ENCODE measurements around the gene DIS3L2.

The DIS3L2 gene

GRCh38 chr2:232219932-232220331 lies 258.4 kb downstream of the DIS3L2 start:
- H3K27ac ChIP-seq (ENCODE audit: low read depth, low read length, poor library complexity, severe bottlenecking): peak overlapping the region; percentile 53
- H3K27me3 ChIP-seq (ENCODE audit: insufficient read depth, low read length): no peaks in the 10 kb centered on the region
- no peaks in the 10 kb centered on the region for H3K9me3 ChIP-seq (ENCODE audit: low read length)
- no peaks in the 10 kb centered on the region for H3F3A ChIP-seq (ENCODE audit: insufficient read depth, low read length)
- H3K4me1 ChIP-seq (ENCODE audit: insufficient read depth, low read length, severe bottlenecking): peaks cover 13% of the 10 kb centered on the region
- H4K20me1 ChIP-seq (ENCODE audit: insufficient read depth, low read length): no peaks in the 10 kb centered on the region
- no peak overlapping the region for H3K9ac ChIP-seq (ENCODE audit: low read length)
- H2AFZ ChIP-seq (ENCODE audit: low read length): no peak overlapping the region
- no peaks in the 10 kb centered on the region for H3K36me3 ChIP-seq (ENCODE audit: insufficient read depth, low read length)
- no peak for TF ChIP-seq EZH2 (IDR thresholded peaks at IDR 0.05; ENCODE audit: borderline replicate concordance, low read length)
- TF ChIP-seq CTCF (IDR thresholded peaks at IDR 0.05; ENCODE audit: low read length): no peak
- H3K4me2 ChIP-seq (ENCODE audit: low read length): 0 out of 2 replicates have a peak overlapping the region, but pooled peaks have one; percentile 32
- no peak overlapping the region for H3K4me3 ChIP-seq (ENCODE audit: low read depth, low read length, poor library complexity, severe bottlenecking)
- no peaks in the 10 kb centered on the region for H3K9me2 ChIP-seq (ENCODE audit: low read depth, low read length)
- H3K79me2 ChIP-seq (ENCODE audit: insufficient read depth, low read length): no peaks in the 10 kb centered on the region

- no peak overlapping the region for H3K27ac ChIP-seq (ENCODE audit: low read depth, low read length, poor library complexity, severe bottlenecking)
These were observed 263.9 kb downstream of the DIS3L2 start for GRCh38 chr2:232225429-232225828.

GRCh38 chr2:232225895-232226294 lies 264.4 kb downstream of the DIS3L2 start:
- Histone ChIP-seq H3K9ac (ENCODE audit: low read length) (no peak overlapping the region), H3K79me2 (ENCODE audit: insufficient read depth, low read length) (no peaks in the 10 kb centered on the region), H2AFZ (ENCODE audit: low read length) (no peak overlapping the region), H3K9me3 (ENCODE audit: low read length) (no peaks in the 10 kb centered on the region), H3K4me3 (ENCODE audit: low read depth, low read length, poor library complexity, severe bottlenecking) (no peak overlapping the region), H3K27me3 (ENCODE audit: insufficient read depth, low read length) (no peaks in the 10 kb centered on the region), H3K4me2 (ENCODE audit: low read length) (no peak overlapping the region), H3K27ac (ENCODE audit: low read depth, low read length, poor library complexity, severe bottlenecking) (no peak overlapping the region), H4K20me1 (ENCODE audit: insufficient read depth, low read length) (no peaks in the 10 kb centered on the region), H3F3A (ENCODE audit: insufficient read depth, low read length) (no peaks in the 10 kb centered on the region), H3K36me3 (ENCODE audit: insufficient read depth, low read length) (no peaks in the 10 kb centered on the region), H3K9me2 (ENCODE audit: low read depth, low read length) (no peaks in the 10 kb centered on the region), H3K4me1 (ENCODE audit: insufficient read depth, low read length, severe bottlenecking) (no peaks in the 10 kb centered on the region)
- TF ChIP-seq CTCF (IDR thresholded peaks at IDR 0.05; ENCODE audit: low read length) (no peak), EZH2 (IDR thresholded peaks at IDR 0.05; ENCODE audit: borderline replicate concordance, low read length) (no peak)

More at GRCh38 chr2:232225429-232225828, 263.9 kb downstream of the DIS3L2 start:
- H3K9ac ChIP-seq (ENCODE audit: low read length): no peak overlapping the region
- H3K9me3 ChIP-seq (ENCODE audit: low read length): no peaks in the 10 kb centered on the region
- H4K20me1 ChIP-seq (ENCODE audit: insufficient read depth, low read length): no peaks in the 10 kb centered on the region
- TF ChIP-seq EZH2 (IDR thresholded peaks at IDR 0.05; ENCODE audit: borderline replicate concordance, low read length) (no peak), CTCF (IDR thresholded peaks at IDR 0.05; ENCODE audit: low read length) (no peak)
- no peak overlapping the region for H3K4me3 ChIP-seq (ENCODE audit: low read depth, low read length, poor library complexity, severe bottlenecking)
- H3K79me2 ChIP-seq (ENCODE audit: insufficient read depth, low read length): no peaks in the 10 kb centered on the region
- H2AFZ ChIP-seq (ENCODE audit: low read length): no peak overlapping the region
- no peak overlapping the region for H3K4me2 ChIP-seq (ENCODE audit: low read length)
- no peaks in the 10 kb centered on the region for H3F3A ChIP-seq (ENCODE audit: insufficient read depth, low read length)
- no peaks in the 10 kb centered on the region for H3K36me3 ChIP-seq (ENCODE audit: insufficient read depth, low read length)
- H3K9me2 ChIP-seq (ENCODE audit: low read depth, low read length): no peaks in the 10 kb centered on the region
- H3K27me3 ChIP-seq (ENCODE audit: insufficient read depth, low read length): no peaks in the 10 kb centered on the region
- no peaks in the 10 kb centered on the region for H3K4me1 ChIP-seq (ENCODE audit: insufficient read depth, low read length, severe bottlenecking)

All from OCI-LY1 (cell line).